OCI-LY1 (cell line): ENCODE data around the gene ADRA2A.

Experiments used
- H2AFZ ChIP-seq: fragments of 200-600 bp; sonication (generic), shearing (Covaris generic); 2 replicates; pipeline ENCODE4 v1.6.0; 2014; ENCODE audit warnings: antibody characterized with exemption, mild to moderate bottlenecking, low read length
- H3F3A ChIP-seq: fragments of 200-600 bp; sonication (generic), shearing (Covaris generic); 2 replicates; pipeline ENCODE4 v1.6.0; 2014; ENCODE audit warnings: mild to moderate bottlenecking, antibody characterized with exemption, low read length, moderate library complexity; ENCODE audit not compliant: insufficient read depth
- H3K27ac ChIP-seq: fragments of 200-600 bp; sonication (generic); 2 replicates; pipeline ENCODE4 v1.5.1; 2014; ENCODE audit warnings: low read length, mixed run types, mild to moderate bottlenecking, low read depth; ENCODE audit not compliant: poor library complexity, severe bottlenecking
- H3K27me3 ChIP-seq: fragments of 200-600 bp; sonication (generic); 2 replicates; pipeline ENCODE4 v1.6.0; 2014; ENCODE audit warnings: antibody characterized with exemption, mild to moderate bottlenecking, low read length, moderate library complexity; ENCODE audit not compliant: insufficient read depth
- H3K36me3 ChIP-seq: fragments of 200-600 bp; sonication (generic); 2 replicates; pipeline ENCODE4 v1.6.1; 2014; ENCODE audit warnings: mild to moderate bottlenecking, antibody characterized with exemption, low read length, moderate library complexity, mixed read lengths; ENCODE audit not compliant: insufficient read depth
- H3K4me1 ChIP-seq: fragments of 200-600 bp; sonication (generic); 2 replicates; pipeline ENCODE4 v1.5.1; 2014; ENCODE audit warnings: mild to moderate bottlenecking, low read length, moderate library complexity; ENCODE audit not compliant: insufficient read depth, severe bottlenecking
- H3K4me2 ChIP-seq: fragments of 200-600 bp; sonication (generic), shearing (Covaris generic); 2 replicates; pipeline ENCODE4 v1.6.1; 2014; ENCODE audit warnings: low read length
- H3K4me3 ChIP-seq: fragments of 200-600 bp; sonication (generic); 2 replicates; pipeline ENCODE4 v1.5.1; 2014; ENCODE audit warnings: low read length, low read depth, mild to moderate bottlenecking, mixed read lengths; ENCODE audit not compliant: poor library complexity, severe bottlenecking
- H3K79me2 ChIP-seq: fragments of 200-600 bp; shearing (Covaris generic); 2 replicates; pipeline ENCODE4 v1.6.1; 2016; ENCODE audit warnings: mixed run types, low read length, mixed read lengths; ENCODE audit not compliant: insufficient read depth
- H3K9ac ChIP-seq: fragments of 200-600 bp; sonication (generic), shearing (Covaris generic); 2 replicates; pipeline ENCODE4 v1.6.1; 2014; ENCODE audit warnings: mild to moderate bottlenecking, low read length, mixed read lengths
- H3K9me2 ChIP-seq: fragments of 200-600 bp; sonication (generic), shearing (Covaris generic); 2 replicates; pipeline ENCODE4 v1.6.1; 2014; ENCODE audit warnings: low read depth, mild to moderate bottlenecking, low read length, mixed read lengths
- H3K9me3 ChIP-seq: fragments of 200-600 bp; shearing (Covaris generic); 2 replicates; pipeline ENCODE4 v1.6.1; 2014; ENCODE audit warnings: low read length, mixed read lengths
- H4K20me1 ChIP-seq: fragments of 200-600 bp; sonication (generic), shearing (Covaris generic); 2 replicates; pipeline ENCODE4 v1.6.0; 2016; ENCODE audit warnings: mild to moderate bottlenecking, low read length; ENCODE audit not compliant: insufficient read depth
- EZH2 ChIP-seq: fragments of 200-600 bp; sonication (generic), shearing (Covaris generic); IDR thresholded peaks from 2 replicates; pipeline ENCODE4 v1.8.0; 2017; ENCODE audit warnings: borderline replicate concordance, mixed run types, mild to moderate bottlenecking, antibody characterized with exemption, low read length, moderate library complexity, mixed read lengths
- TF ChIP-seq, protein P1 (sequence below): fragments of 200-600 bp; sonication (generic), shearing (Covaris generic); IDR thresholded peaks from 2 replicates; pipeline ENCODE4 v1.5.1; 2017; ENCODE audit warnings: mild to moderate bottlenecking, antibody characterized with exemption, low read length, moderate library complexity, mixed read lengths

Gene ADRA2A

GRCh38 chr10:111108441-111108840 lies 31.6 kb downstream of the ADRA2A start:
- Histone ChIP-seq H3K4me1 (no peaks in the 10 kb centered on the region), H3K36me3 (no peaks in the 10 kb centered on the region), H3K79me2 (no peaks in the 10 kb centered on the region), H3K4me3 (no peak overlapping the region), H4K20me1 (no peaks in the 10 kb centered on the region), H3K27me3 (no peaks in the 10 kb centered on the region), H2AFZ (no peak overlapping the region), H3K27ac (no peak overlapping the region), H3K9me3 (no peaks in the 10 kb centered on the region), H3K9ac (no peak overlapping the region), H3K9me2 (no peaks in the 10 kb centered on the region), H3F3A (no peaks in the 10 kb centered on the region), H3K4me2 (no peak overlapping the region)
- TF ChIP-seq, protein P1, sequence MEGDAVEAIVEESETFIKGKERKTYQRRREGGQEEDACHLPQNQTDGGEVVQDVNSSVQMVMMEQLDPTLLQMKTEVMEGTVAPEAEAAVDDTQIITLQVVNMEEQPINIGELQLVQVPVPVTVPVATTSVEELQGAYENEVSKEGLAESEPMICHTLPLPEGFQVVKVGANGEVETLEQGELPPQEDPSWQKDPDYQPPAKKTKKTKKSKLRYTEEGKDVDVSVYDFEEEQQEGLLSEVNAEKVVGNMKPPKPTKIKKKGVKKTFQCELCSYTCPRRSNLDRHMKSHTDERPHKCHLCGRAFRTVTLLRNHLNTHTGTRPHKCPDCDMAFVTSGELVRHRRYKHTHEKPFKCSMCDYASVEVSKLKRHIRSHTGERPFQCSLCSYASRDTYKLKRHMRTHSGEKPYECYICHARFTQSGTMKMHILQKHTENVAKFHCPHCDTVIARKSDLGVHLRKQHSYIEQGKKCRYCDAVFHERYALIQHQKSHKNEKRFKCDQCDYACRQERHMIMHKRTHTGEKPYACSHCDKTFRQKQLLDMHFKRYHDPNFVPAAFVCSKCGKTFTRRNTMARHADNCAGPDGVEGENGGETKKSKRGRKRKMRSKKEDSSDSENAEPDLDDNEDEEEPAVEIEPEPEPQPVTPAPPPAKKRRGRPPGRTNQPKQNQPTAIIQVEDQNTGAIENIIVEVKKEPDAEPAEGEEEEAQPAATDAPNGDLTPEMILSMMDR = no peak
- no peak for TF ChIP-seq EZH2

GRCh38 chr10:111109501-111110242 lies 32.8 kb downstream of the ADRA2A start:
- H3K27me3 ChIP-seq = no peaks in the 10 kb centered on the region
- no peak for TF ChIP-seq EZH2
- TF ChIP-seq, protein P1 = no peak

GRCh38 chr10:111110771-111111170 lies 33.9 kb downstream of the ADRA2A start:
- H3K4me3 ChIP-seq = no peak overlapping the region
- no peak overlapping the region for H3K4me2 ChIP-seq
- H3K36me3 ChIP-seq = no peaks in the 10 kb centered on the region
- no peaks in the 10 kb centered on the region for H3K27me3 ChIP-seq
- no peaks in the 10 kb centered on the region for H3K4me1 ChIP-seq
- H3K9ac ChIP-seq = no peak overlapping the region
- H2AFZ ChIP-seq = no peak overlapping the region
- no peaks in the 10 kb centered on the region for H3K9me3 ChIP-seq
- TF ChIP-seq, protein P1 = no peak
- TF ChIP-seq EZH2 = no peak
- no peak overlapping the region for H3K27ac ChIP-seq
- no peaks in the 10 kb centered on the region for H4K20me1 ChIP-seq
- H3K79me2 ChIP-seq = no peaks in the 10 kb centered on the region
- no peaks in the 10 kb centered on the region for H3F3A ChIP-seq
- H3K9me2 ChIP-seq = no peaks in the 10 kb centered on the region

More at GRCh38 chr10:111109501-111110242, 32.8 kb downstream of the ADRA2A start:
- no peaks in the 10 kb centered on the region for H3K9me3 ChIP-seq
- no peaks in the 10 kb centered on the region for H4K20me1 ChIP-seq
- H3K27ac ChIP-seq = no peak overlapping the region
- H3K4me1 ChIP-seq = no peaks in the 10 kb centered on the region
- H2AFZ ChIP-seq = no peak overlapping the region
- H3F3A ChIP-seq = no peaks in the 10 kb centered on the region
- no peaks in the 10 kb centered on the region for H3K36me3 ChIP-seq
- no peak overlapping the region for H3K9ac ChIP-seq
- H3K9me2 ChIP-seq = no peaks in the 10 kb centered on the region
- H3K79me2 ChIP-seq = no peaks in the 10 kb centered on the region
- no peak overlapping the region for H3K4me2 ChIP-seq
- no peak overlapping the region for H3K4me3 ChIP-seq
